Measurements from ENCODE around the gene MEIS3.

Gene MEIS3

GRCh38 chr19:47408156-47408938, 11.0 kb downstream of the MEIS3 start:
- TF ChIP-seq PKNOX1 (IDR thresholded peaks at IDR 0.05) (no peak), NFRKB (IDR thresholded peaks at IDR 0.05) (no peak), BHLHE40 (IDR thresholded peaks at IDR 0.05; ENCODE audit: borderline replicate concordance) (no peak), TARDBP (IDR thresholded peaks at IDR 0.05) (no peak), ZNF384 (IDR thresholded peaks at IDR 0.05) (no peak), ARNT (IDR thresholded peaks at IDR 0.05) (no peak), L3MBTL2 (conservative IDR thresholded peaks at IDR 0.05) (no peak), ELF4 (IDR thresholded peaks at IDR 0.05) (no peak), FOXK2 (IDR thresholded peaks at IDR 0.05) (no peak), LEF1 (IDR thresholded peaks at IDR 0.05; ENCODE audit: borderline replicate concordance) (no peak), CTBP1 (IDR thresholded peaks at IDR 0.05; ENCODE audit: borderline replicate concordance) (no peak), HDGF (IDR thresholded peaks at IDR 0.05; ENCODE audit: borderline replicate concordance) (no peak), FOXA1 (IDR thresholded peaks at IDR 0.05) (no peak), FOXM1 (IDR thresholded peaks at IDR 0.05; ENCODE audit: borderline replicate concordance) (no peak), SP1 (IDR thresholded peaks at IDR 0.05) (no peak), SUZ12 (IDR thresholded peaks at IDR 0.05) (no peak)
- ChIA-PET CTCF (no interaction called here), POLR2A (no interaction called here)
- no peak for DNase-seq (ENCODE audit: extremely low spot score)

- ChIA-PET CTCF (no interaction called here), POLR2A (no interaction called here)
- no peak for DNase-seq (ENCODE audit: extremely low spot score)
- TF ChIP-seq TARDBP (IDR thresholded peaks at IDR 0.05) (no peak), L3MBTL2 (conservative IDR thresholded peaks at IDR 0.05) (no peak), HDGF (IDR thresholded peaks at IDR 0.05; ENCODE audit: borderline replicate concordance) (no peak), SUZ12 (IDR thresholded peaks at IDR 0.05) (no peak), CTBP1 (IDR thresholded peaks at IDR 0.05; ENCODE audit: borderline replicate concordance) (no peak), ZNF384 (IDR thresholded peaks at IDR 0.05) (no peak), FOXK2 (IDR thresholded peaks at IDR 0.05) (no peak), FOXA1 (IDR thresholded peaks at IDR 0.05) (no peak)
Measured at GRCh38 chr19:47407417-47407774, 11.9 kb downstream of the MEIS3 start.

- ChIA-PET POLR2A (no interaction called here), CTCF (no interaction called here)
- peak; percentile 45 for DNase-seq (ENCODE audit: extremely low spot score)
- TF ChIP-seq ELF4 (IDR thresholded peaks at IDR 0.05) = no peak
- no peak for TF ChIP-seq FOXK2 (IDR thresholded peaks at IDR 0.05)
- no peak for TF ChIP-seq TARDBP (IDR thresholded peaks at IDR 0.05)
- TF ChIP-seq LEF1 (IDR thresholded peaks at IDR 0.05; ENCODE audit: borderline replicate concordance) = no peak
- TF ChIP-seq ARNT (IDR thresholded peaks at IDR 0.05) = no peak
- no peak for TF ChIP-seq SP1 (IDR thresholded peaks at IDR 0.05)
- no peak for TF ChIP-seq HDGF (IDR thresholded peaks at IDR 0.05; ENCODE audit: borderline replicate concordance)
- TF ChIP-seq CTBP1 (IDR thresholded peaks at IDR 0.05; ENCODE audit: borderline replicate concordance) = no peak
Measured at GRCh38 chr19:47406711-47407416, 12.5 kb downstream of the MEIS3 start.

- POLR2A ChIA-PET = no interaction called here
- TF ChIP-seq FOXA1 (IDR thresholded peaks at IDR 0.05) (no peak), TARDBP (IDR thresholded peaks at IDR 0.05) (no peak), NFRKB (IDR thresholded peaks at IDR 0.05) (no peak), L3MBTL2 (conservative IDR thresholded peaks at IDR 0.05) (no peak), ARNT (IDR thresholded peaks at IDR 0.05) (no peak), SP1 (IDR thresholded peaks at IDR 0.05) (no peak), FOXM1 (IDR thresholded peaks at IDR 0.05; ENCODE audit: borderline replicate concordance) (no peak), ELF4 (IDR thresholded peaks at IDR 0.05) (no peak), ZNF384 (IDR thresholded peaks at IDR 0.05) (no peak), FOXK2 (IDR thresholded peaks at IDR 0.05) (no peak)
- CTCF ChIA-PET = no interaction called here
- DNase-seq (ENCODE audit: extremely low spot score) = no peak
Measured at GRCh38 chr19:47405854-47406417, 13.4 kb downstream of the MEIS3 start.

- TF ChIP-seq FOXA1 (IDR thresholded peaks at IDR 0.05) (no peak), FOXM1 (IDR thresholded peaks at IDR 0.05; ENCODE audit: borderline replicate concordance) (no peak), LEF1 (IDR thresholded peaks at IDR 0.05; ENCODE audit: borderline replicate concordance) (no peak), CTBP1 (IDR thresholded peaks at IDR 0.05; ENCODE audit: borderline replicate concordance) (no peak), FOXK2 (IDR thresholded peaks at IDR 0.05) (no peak), ZNF384 (IDR thresholded peaks at IDR 0.05) (no peak), BHLHE40 (IDR thresholded peaks at IDR 0.05; ENCODE audit: borderline replicate concordance) (no peak), SUZ12 (IDR thresholded peaks at IDR 0.05) (no peak)
- ChIA-PET CTCF (no interaction called here), POLR2A (no interaction called here)
- no peak for DNase-seq (ENCODE audit: extremely low spot score)
Measured at GRCh38 chr19:47405197-47405550, 14.2 kb downstream of the MEIS3 start.

GRCh38 chr19:47404334-47405196, 14.8 kb downstream of the MEIS3 start:
- ChIA-PET POLR2A (no interaction called here), CTCF (no interaction called here)
- TF ChIP-seq FOXA1 (IDR thresholded peaks at IDR 0.05) (no peak), FOXK2 (IDR thresholded peaks at IDR 0.05) (no peak), L3MBTL2 (conservative IDR thresholded peaks at IDR 0.05) (no peak), BHLHE40 (IDR thresholded peaks at IDR 0.05; ENCODE audit: borderline replicate concordance) (no peak)

More at GRCh38 chr19:47404334-47405196, 14.8 kb downstream of the MEIS3 start:
- no peak for DNase-seq (ENCODE audit: extremely low spot score)

Data from HEK293T (cell line).